Transverse colon (tissue), 4 donors: ENCODE data around the gene GPR39. TPM values are rescaled to one million over a fixed set of nuclear protein-coding genes. Genes with fewer than 3 reads are reported as not detected.

Experiments
- DNase-seq: peaks from one replicate; pipeline ENCODE4 v3.0.0-alpha.2; 2019
- H3K27ac ChIP-seq, 4 donors: fragments of 200-600 bp; sonication (generic); 2 replicates each; pipeline ENCODE4 v1.5.1; 2016 to 2018; ENCODE audit warnings: inconsistent platforms in 4 of 4
- H3K27me3 ChIP-seq: fragments of 200-600 bp; sonication (generic); 2 replicates; pipeline ENCODE4 v1.5.1; 2017; ENCODE audit warnings: inconsistent platforms
- H3K36me3 ChIP-seq, 4 donors: fragments of 200-600 bp; sonication (generic); 2 replicates each; pipeline ENCODE4 v1.5.1; 2017 to 2019; ENCODE audit warnings: inconsistent platforms in 4 of 4
- H3K4me1 ChIP-seq, 4 donors: fragments of 200-600 bp; sonication (generic); 2 replicates each; pipeline ENCODE4 v1.5.1; 2017 to 2020; ENCODE audit warnings: inconsistent platforms in 4 of 4
- H3K4me3 ChIP-seq, 4 donors: fragments of 200-600 bp; sonication (generic); 1 replicate in 1 of 4; 2 replicates in 3 of 4; pipeline versions ENCODE4 v1.5.1 to v1.6.1; 2017 to 2019; ENCODE audit warnings: inconsistent platforms in 4 of 4
- H3K9me3 ChIP-seq, 2 donors: fragments of 200-600 bp; sonication (generic); 2 replicates each; pipeline ENCODE4 v1.5.1; 2017 to 2019; ENCODE audit warnings: inconsistent platforms in 2 of 2
- CTCF ChIP-seq, 5 experiments: fragments of 200-600 bp in 3 of 5; fragments of 450-650 bp in 2 of 5; sonication (generic) in 3 of 5; IDR thresholded peaks; 1 replicate in 2 of 5; 2 replicates in 3 of 5; pipeline ENCODE4 v1.5.1; 2016 to 2017; ENCODE audit warnings: antibody characterized with exemption in 5 of 5, inconsistent platforms in 3 of 5, mild to moderate bottlenecking in 2 of 5, moderate library complexity in 1 of 5
- EP300 ChIP-seq: sonication (generic); formaldehyde crosslinking; IDR thresholded peaks from one replicate; pipeline ENCODE4 v1.6.1; 2017; ENCODE audit warnings: antibody characterized with exemption, low read depth
- POLR2A ChIP-seq: fragments of 450-650 bp; IDR thresholded peaks from one replicate; pipeline ENCODE4 v1.6.1; 2016; ENCODE audit warnings: antibody characterized with exemption, mild to moderate bottlenecking, moderate library complexity
- POLR2AphosphoS5 ChIP-seq, 3 donors: sonication (generic); formaldehyde crosslinking; IDR thresholded peaks; one replicate each; pipeline ENCODE4 v1.6.1; 2016; ENCODE audit warnings: antibody characterized with exemption in 3 of 3
- WGBS, 2 donors: methylation state at CpG; one replicate each; pipeline ENCODE4 v1.1.5; 2018; ENCODE audit warnings: low coverage in 1 of 2; 5-methylcytosine and 5-hydroxymethylcytosine counted together
- in situ Hi-C, 4 donors: fragments of 200-750 bp; cut with MboI; loops; one replicate each; pipeline versions ENCODE4 v1.15.0 to v1.15.1; 2017; ENCODE audit warnings: low sequenced_read_pairs in 3 of 4, low pct_ligation_motif_present in 1 of 4, low pct_unique_long_range_greater_than_20kb in 1 of 4
- intact Hi-C: fragments of 100-400 bp; cut with DNase I; formaldehyde crosslinking; loops from one replicate; pipeline ENCODE4 v1.15.1; 2023; ENCODE audit warnings: low total_unique reads
- total RNA-seq, 4 donors: library from RNA; depleted of rRNA; stranded (reverse); fragments of >200 nt; gene quantifications; one replicate each; pipeline ENCODE4 v1.1.0, GENCODE V29; 2016

GPR39 gene
- total RNA-seq, 4 donors from 2014 or later = 26.3 to 85.3 (median 39.6) TPM

- DNase-seq = no peak
- Histone ChIP-seq H3K27me3 (no peaks in the 10 kb centered on the region), H3K4me3 (no peak overlapping the region), H3K27ac (peak overlapping the region; percentile 11 to 42 (median 30)), H3K9me3 (no peaks in the 10 kb centered on the region), H3K36me3 (no peaks in the 10 kb centered on the region), H3K4me1 (peaks cover 0 to 17% (median 0%) of the 10 kb centered on the region in 4 donors)
- TF ChIP-seq POLR2A = no peak
- in situ Hi-C loops = no loop called here
- intact Hi-C loops = no loop called here
Measured at GRCh38 chr2:132374151-132374550, 42.5 kb upstream of the GPR39 start.

- TF ChIP-seq EP300 (no peak), CTCF (IDR thresholded peaks at IDR 0.05) (no peak), POLR2A (no peak), POLR2AphosphoS5 (IDR thresholded peaks at IDR 0.05) (peak in 1 of 3 donors; percentile 28)
- no peak for DNase-seq
- peak overlapping the region in 3 of 4 donors; percentile 29 to 42 (median 32) for H3K27ac ChIP-seq
- H3K36me3 ChIP-seq = no peaks in the 10 kb centered on the region
- peaks cover 0 to 17% (median 0%) of the 10 kb centered on the region in 4 donors for H3K4me1 ChIP-seq
- H3K27me3 ChIP-seq = no peaks in the 10 kb centered on the region
- no peaks in the 10 kb centered on the region for H3K9me3 ChIP-seq
- intact Hi-C loops (no loop called here), in situ Hi-C loops (no loop called here)
- H3K4me3 ChIP-seq = no peak overlapping the region
- WGBS, 2 donors = 48 to 58% methylated on average over 2 of the region's 2 CpGs
Measured at GRCh38 chr2:132374551-132374950, 42.1 kb upstream of the GPR39 start.

GRCh38 chr2:132374961-132375360, 41.6 kb upstream of the GPR39 start:
- Histone ChIP-seq H3K27me3 (no peaks in the 10 kb centered on the region), H3K27ac (peak overlapping the region in 3 of 4 donors; percentile 17 to 42 (median 32)), H3K4me1 (peaks cover 0 to 17% (median 0%) of the 10 kb centered on the region in 4 donors), H3K9me3 (no peaks in the 10 kb centered on the region), H3K4me3 (no peak overlapping the region), H3K36me3 (no peaks in the 10 kb centered on the region)
- TF ChIP-seq EP300 = no peak
- TF ChIP-seq CTCF (IDR thresholded peaks at IDR 0.05) = no peak
- TF ChIP-seq POLR2A = no peak
- no peak for TF ChIP-seq POLR2AphosphoS5 (IDR thresholded peaks at IDR 0.05)
- 57 to 66% methylated on average over 1 of the region's 1 CpG for WGBS, 2 donors
- intact Hi-C loops (no loop called here), in situ Hi-C loops (no loop called here)
- DNase-seq = no peak

- no peak overlapping the region for H3K4me3 ChIP-seq
- no peaks in the 10 kb centered on the region for H3K36me3 ChIP-seq
- H3K27ac ChIP-seq = no peak overlapping the region
- in situ Hi-C loops (no loop called here), intact Hi-C loops (no loop called here)
- no peaks in the 10 kb centered on the region for H3K27me3 ChIP-seq
- no peak for TF ChIP-seq EP300
- TF ChIP-seq POLR2AphosphoS5 (IDR thresholded peaks at IDR 0.05) = no peak
- no peak for TF ChIP-seq POLR2A
- no peak for TF ChIP-seq CTCF (IDR thresholded peaks at IDR 0.05)
- H3K9me3 ChIP-seq = peaks cover 4 to 5% of the 10 kb centered on the region in 2 donors
- 69 to 73% methylated on average over 4 of the region's 4 CpGs for WGBS, 2 donors
- H3K4me1 ChIP-seq = no peaks in the 10 kb centered on the region
- DNase-seq = no peak
Measured at GRCh38 chr2:132381376-132381775, 35.2 kb upstream of the GPR39 start.

GRCh38 chr2:132383956-132384355, 32.6 kb upstream of the GPR39 start:
- Histone ChIP-seq H3K9me3 (peaks cover 4 to 5% of the 10 kb centered on the region in 2 donors), H3K4me3 (no peak overlapping the region), H3K4me1 (no peaks in the 10 kb centered on the region), H3K27me3 (no peaks in the 10 kb centered on the region), H3K27ac (no peak overlapping the region), H3K36me3 (no peaks in the 10 kb centered on the region)
- DNase-seq = no peak
- intact Hi-C loops (no loop called here), in situ Hi-C loops (no loop called here)
- 55 to 68% methylated on average over 3 to 8 of the region's 8 CpGs for WGBS, 2 donors
- TF ChIP-seq CTCF (IDR thresholded peaks at IDR 0.05) (no peak), EP300 (no peak), POLR2A (no peak), POLR2AphosphoS5 (IDR thresholded peaks at IDR 0.05) (no peak)
